A549 treated with CpdA at 1 μM for 4 hours (cell line): Measurements from ENCODE around the gene ZNF761. TPM values are rescaled to one million over a fixed set of nuclear protein-coding genes. Genes with fewer than 3 reads are reported as not detected.

Experiments used
- total RNA-seq: library from RNA; stranded (reverse); fragments of 200-300 nt; extraction: Qiagen RNA extraction; gene quantifications from 5 replicates; pipeline ENCODE4 v1.2.3, GENCODE V29; 2022; ENCODE audit warnings: low read depth

ZNF761 gene
- total RNA-seq = 7.1 to 9.3 TPM (median 7.4 TPM) in 5 replicates

GRCh38 chr19:53431399-53432087 lies at the start of gene ZNF761:
ZNF761 (plus strand) TSS chr19:53431984; CDS start chr19:53447269, 15,285 bp downstream.

DNA sequence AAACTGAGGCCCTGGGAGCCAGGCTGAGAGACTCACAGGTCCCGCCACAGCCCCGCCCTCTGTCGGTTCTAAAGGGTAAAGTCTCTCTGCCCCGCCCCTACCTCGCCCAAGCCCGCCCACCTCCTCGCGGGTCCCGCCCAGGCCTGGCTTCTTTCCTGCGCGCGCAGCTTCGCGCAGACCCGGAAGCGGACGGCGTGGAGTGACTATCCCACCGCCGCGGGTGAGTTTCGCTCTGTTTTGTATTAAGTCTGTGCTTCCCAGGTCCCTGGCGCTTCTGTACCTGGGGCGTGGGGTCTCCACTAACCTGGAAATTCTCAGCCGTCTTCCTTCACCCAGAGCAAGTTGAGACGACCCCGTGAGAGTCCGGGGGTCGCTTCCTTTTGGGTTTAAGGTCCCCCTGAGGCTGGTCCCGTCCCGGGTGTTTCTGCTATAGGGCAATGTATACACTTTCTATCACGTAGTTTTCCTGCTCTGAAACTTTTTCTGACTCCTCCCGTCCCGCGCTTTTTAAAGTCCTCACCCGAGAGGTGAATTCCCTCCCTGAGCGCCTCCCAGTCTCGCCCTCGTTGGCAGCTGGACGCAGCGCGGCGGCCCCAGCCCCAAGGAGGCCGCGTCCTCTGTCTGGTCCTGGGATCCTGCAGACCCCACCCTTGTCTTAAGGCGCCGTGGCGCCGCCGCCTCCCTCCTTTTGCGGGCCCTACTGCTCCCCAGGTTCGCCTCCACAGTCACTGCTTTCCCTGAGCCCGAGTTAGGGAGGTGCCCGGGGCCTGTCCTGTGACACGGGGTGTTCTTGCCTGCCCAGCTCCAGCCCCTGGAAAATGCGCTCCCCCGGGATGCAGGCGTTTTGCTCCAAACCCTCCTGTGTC lies 36.6 kb upstream of the ZNF761 start, which contains the start of gene ZNF765:
Gene ZNF765 (plus strand): TSS at position 176 of the 866 bp plus-strand sequence. CDS start 2,867 bp downstream, outside the sequence.

DNA sequence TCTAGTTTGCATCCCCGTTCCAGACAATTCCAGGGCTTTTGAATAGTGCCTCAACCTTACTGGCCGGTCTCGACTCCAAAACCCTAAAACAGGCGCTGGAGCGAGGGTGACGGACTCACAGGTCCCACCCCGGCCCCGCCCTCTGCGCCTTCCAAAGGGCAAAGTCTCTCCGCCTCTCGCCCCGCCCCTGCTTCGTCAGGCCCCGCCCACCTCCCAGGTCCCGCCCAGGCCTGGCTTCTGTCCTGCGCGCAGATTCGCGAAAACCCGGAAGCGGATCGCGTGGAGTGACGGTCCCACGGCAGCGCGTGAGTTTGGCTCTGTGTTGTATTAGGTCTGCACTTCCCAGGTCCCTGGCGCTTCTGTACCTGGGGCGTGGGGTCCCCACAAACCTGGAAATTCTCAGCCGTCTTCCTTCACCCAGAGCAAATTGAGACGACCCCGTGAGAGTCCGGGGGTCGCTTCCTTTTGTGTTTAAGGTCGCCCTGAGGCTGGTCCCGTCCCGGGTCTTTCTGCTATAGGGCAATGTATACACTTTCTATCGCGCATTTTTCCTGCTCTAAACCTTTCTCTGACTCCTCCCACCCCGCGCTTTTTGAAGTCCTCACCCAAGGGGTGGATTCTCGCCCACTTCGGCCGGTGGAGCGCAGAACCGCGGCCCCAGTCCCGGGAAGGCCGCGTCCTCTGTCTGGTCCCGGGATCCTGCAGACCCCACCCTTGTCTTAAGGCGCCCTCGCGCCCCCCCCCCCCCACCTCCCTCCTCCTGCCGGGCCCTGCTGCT lies 35.9 kb downstream of the ZNF761 start, which contains the start of gene ZNF813:
Gene ZNF813 (plus strand): TSS at position 249 of the 778 bp plus-strand sequence. CDS start 16,090 bp downstream, outside the sequence.

Other genes starting within 250 kb of the ZNF761 start
- gene ZNF665, start 238.6 kb upstream of the ZNF761 start, total RNA-seq = not detected in 5 replicates
- gene ZNF677, start 177.1 kb upstream of the ZNF761 start, total RNA-seq = not detected in 5 replicates
- not detected in 5 replicates for gene VN1R2, start 173.7 kb upstream of the ZNF761 start, total RNA-seq
- not detected in 5 replicates for gene VN1R4, start 164.3 kb upstream of the ZNF761 start, total RNA-seq
- gene ZNF845, start 98.2 kb upstream of the ZNF761 start, total RNA-seq = 3.0 to 4.7 TPM (median 3.8 TPM) in 5 replicates
- 0.26 to 0.82 TPM (median 0.38 TPM) in 5 replicates for gene ZNF525, start 66.3 kb upstream of the ZNF761 start, total RNA-seq
- gene ZNF765, start 36.8 kb upstream of the ZNF761 start, total RNA-seq = 3.3 to 5.5 TPM (median 4.1 TPM) in 5 replicates
- 0.17 to 0.48 TPM (median 0.32 TPM) in 5 replicates for gene ZNF813, start 35.7 kb downstream of the ZNF761 start, total RNA-seq
- gene ZNF331, start 106.2 kb downstream of the ZNF761 start, total RNA-seq = 11.4 to 14.6 TPM (median 12.1 TPM) in 5 replicates
- not detected in 5 replicates for gene DPRX, start 200.0 kb downstream of the ZNF761 start, total RNA-seq